ENCODE data around the gene JPT1. TPM values are rescaled to one million over a fixed set of nuclear protein-coding genes. Genes with fewer than 3 reads are reported as not detected.
"Not testable (repeated sequence)": the region's sequence is repeated elsewhere in the genome, so short reads cannot be mapped to it uniquely, and the experiment has no call there.

The JPT1 gene
- total RNA-seq, 1 donor from 2014 or later = 236 TPM

DNA sequence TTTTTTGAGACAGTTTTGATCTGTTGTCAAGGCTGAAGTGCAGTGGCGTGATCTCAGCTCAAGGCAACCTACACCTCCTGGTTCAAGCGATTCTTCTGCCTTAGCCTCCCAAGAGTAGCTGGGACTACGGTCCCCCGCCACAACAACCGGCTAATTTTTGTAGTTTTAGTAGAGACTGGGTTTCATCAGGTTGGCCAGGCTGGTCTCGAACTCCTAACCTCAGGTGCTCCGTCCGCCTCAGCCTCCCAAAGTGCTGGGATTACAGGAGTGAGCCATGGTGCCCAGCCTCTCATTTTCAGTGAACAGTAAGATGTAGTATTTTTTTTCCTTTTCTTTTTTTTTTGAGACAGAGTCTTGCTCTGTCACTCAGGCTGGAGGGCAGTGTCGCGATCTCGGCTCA, 20.7 kb upstream of the JPT1 start:
- no peak overlapping the region for H3K4me3 Mint-ChIP-seq
- TF ChIP-seq, protein P1, sequence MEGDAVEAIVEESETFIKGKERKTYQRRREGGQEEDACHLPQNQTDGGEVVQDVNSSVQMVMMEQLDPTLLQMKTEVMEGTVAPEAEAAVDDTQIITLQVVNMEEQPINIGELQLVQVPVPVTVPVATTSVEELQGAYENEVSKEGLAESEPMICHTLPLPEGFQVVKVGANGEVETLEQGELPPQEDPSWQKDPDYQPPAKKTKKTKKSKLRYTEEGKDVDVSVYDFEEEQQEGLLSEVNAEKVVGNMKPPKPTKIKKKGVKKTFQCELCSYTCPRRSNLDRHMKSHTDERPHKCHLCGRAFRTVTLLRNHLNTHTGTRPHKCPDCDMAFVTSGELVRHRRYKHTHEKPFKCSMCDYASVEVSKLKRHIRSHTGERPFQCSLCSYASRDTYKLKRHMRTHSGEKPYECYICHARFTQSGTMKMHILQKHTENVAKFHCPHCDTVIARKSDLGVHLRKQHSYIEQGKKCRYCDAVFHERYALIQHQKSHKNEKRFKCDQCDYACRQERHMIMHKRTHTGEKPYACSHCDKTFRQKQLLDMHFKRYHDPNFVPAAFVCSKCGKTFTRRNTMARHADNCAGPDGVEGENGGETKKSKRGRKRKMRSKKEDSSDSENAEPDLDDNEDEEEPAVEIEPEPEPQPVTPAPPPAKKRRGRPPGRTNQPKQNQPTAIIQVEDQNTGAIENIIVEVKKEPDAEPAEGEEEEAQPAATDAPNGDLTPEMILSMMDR (IDR thresholded peaks at IDR 0.05) = no peak
- TF ChIP-seq EZH2 (IDR thresholded peaks at IDR 0.05) (no peak), EZH2phosphoT487 (IDR thresholded peaks at IDR 0.05) (no peak)
- no peak overlapping the region for H3K9ac ChIP-seq
- H3K9me3 Mint-ChIP-seq = no peaks in the 10 kb centered on the region
- no peaks in the 10 kb centered on the region for H3K27me3 Mint-ChIP-seq (ENCODE audit: insufficient read depth, low read depth)
- peaks cover 69% of the 10 kb centered on the region for H3F3A ChIP-seq (ENCODE audit: low read depth)
- no peak overlapping the region for H3K27ac Mint-ChIP-seq
- DNase-seq (ENCODE audit: low spot score) = no peak
- no peak overlapping the region for H3K4me2 ChIP-seq
- peaks cover 24% of the 10 kb centered on the region for H3K36me3 ChIP-seq
- peaks cover 100% of the 10 kb centered on the region for H3K79me2 ChIP-seq (ENCODE audit: low read depth)
- H3K36me3 Mint-ChIP-seq = peaks cover 25% of the 10 kb centered on the region
- no peak overlapping the region for H3K4me3 ChIP-seq
- H4K20me1 ChIP-seq (ENCODE audit: low read depth) = peaks cover 99% of the 10 kb centered on the region
- H3K4me1 Mint-ChIP-seq = peaks cover 3% of the 10 kb centered on the region
- H3K27me3 ChIP-seq = no peaks in the 10 kb centered on the region
- H3K27ac ChIP-seq = peak overlapping the region; percentile 58
- H2AFZ ChIP-seq (replicated peaks) = no peak overlapping the region
- H3K9me3 ChIP-seq (ENCODE audit: low read depth) = no peaks in the 10 kb centered on the region
- no peaks in the 10 kb centered on the region for H3K4me1 ChIP-seq

DNA sequence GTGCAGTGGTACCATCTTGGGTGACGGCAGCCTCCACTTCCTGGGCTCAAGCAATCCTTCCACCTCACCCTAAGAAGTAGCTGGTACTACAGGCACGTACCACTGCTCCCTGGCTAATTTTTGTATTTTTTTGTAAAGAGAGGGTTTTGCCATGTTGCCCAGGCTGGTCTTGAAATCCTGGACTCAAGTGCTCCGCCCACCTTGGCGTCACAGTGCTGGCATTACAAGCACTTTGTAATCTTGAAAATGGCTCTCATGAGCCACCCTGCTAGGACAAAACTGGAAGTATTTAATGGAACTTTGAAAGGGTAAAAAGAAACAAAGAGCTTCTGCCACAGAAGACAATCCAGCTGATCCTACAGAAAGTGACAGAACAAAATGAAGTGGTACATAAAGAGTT, 19.2 kb upstream of the JPT1 start:
- Mint-ChIP-seq H3K27me3 (ENCODE audit: insufficient read depth, low read depth) (no peaks in the 10 kb centered on the region), H3K9me3 (no peaks in the 10 kb centered on the region), H3K36me3 (peaks cover 21% of the 10 kb centered on the region), H3K4me3 (no peak overlapping the region), H3K27ac (no peak overlapping the region), H3K4me1 (no peaks in the 10 kb centered on the region)
- no peak for DNase-seq (ENCODE audit: low spot score)
- H3K27me3 ChIP-seq = no peaks in the 10 kb centered on the region
- TF ChIP-seq EZH2phosphoT487 (IDR thresholded peaks at IDR 0.05) (no peak), EZH2 (IDR thresholded peaks at IDR 0.05) (no peak)
- TF ChIP-seq, protein P1 (IDR thresholded peaks at IDR 0.05) = no peak
- H3K79me2 ChIP-seq (ENCODE audit: low read depth) = peaks cover 99% of the 10 kb centered on the region
- no peak overlapping the region for H3K4me3 ChIP-seq
- no peak overlapping the region for H3K27ac ChIP-seq
- peaks cover 74% of the 10 kb centered on the region for H3F3A ChIP-seq (ENCODE audit: low read depth)
- H3K36me3 ChIP-seq = peaks cover 15% of the 10 kb centered on the region
- H3K9me3 ChIP-seq (ENCODE audit: low read depth) = no peaks in the 10 kb centered on the region
- no peak overlapping the region for H3K4me2 ChIP-seq
- no peaks in the 10 kb centered on the region for H3K4me1 ChIP-seq
- no peak overlapping the region for H3K9ac ChIP-seq
- peaks cover 99% of the 10 kb centered on the region for H4K20me1 ChIP-seq (ENCODE audit: low read depth)
- no peak overlapping the region for H2AFZ ChIP-seq (replicated peaks)

DNA sequence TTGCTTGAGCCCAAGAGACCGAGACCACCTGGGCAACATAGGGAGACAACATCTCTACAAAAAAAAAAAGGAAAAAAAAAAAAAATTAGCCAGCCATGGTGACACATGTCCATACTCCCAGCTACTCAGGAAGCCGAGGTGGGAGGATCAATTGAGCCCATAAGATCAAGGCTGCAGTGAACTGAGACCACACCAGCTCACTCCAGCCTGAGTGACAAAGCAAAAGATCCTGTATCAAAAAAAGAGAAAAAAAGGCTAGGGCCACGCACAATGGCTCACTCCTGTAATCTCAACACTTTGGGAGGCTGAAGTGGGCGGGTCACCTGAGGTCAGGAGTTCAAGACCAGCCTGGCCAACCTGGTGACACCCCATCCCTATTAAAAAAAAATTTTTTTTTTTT, 14.7 kb upstream of the JPT1 start:
- peaks cover 9% of the 10 kb centered on the region for H3K36me3 ChIP-seq
- no peak overlapping the region for H3K4me3 Mint-ChIP-seq
- no peaks in the 10 kb centered on the region for H3K4me1 ChIP-seq
- no peaks in the 10 kb centered on the region for H3K4me1 Mint-ChIP-seq
- H3K79me2 ChIP-seq (ENCODE audit: low read depth) = peaks cover 65% of the 10 kb centered on the region
- no peaks in the 10 kb centered on the region for H3K9me3 ChIP-seq (ENCODE audit: low read depth)
- TF ChIP-seq, protein P1 (IDR thresholded peaks at IDR 0.05) = no peak
- TF ChIP-seq EZH2phosphoT487 (IDR thresholded peaks at IDR 0.05) = no peak
- no peak for TF ChIP-seq EZH2 (IDR thresholded peaks at IDR 0.05)
- DNase-seq (ENCODE audit: low spot score) = no peak
- H3K27me3 ChIP-seq = no peaks in the 10 kb centered on the region
- peaks cover 68% of the 10 kb centered on the region for H4K20me1 ChIP-seq (ENCODE audit: low read depth)
- no peak overlapping the region for H3K27ac Mint-ChIP-seq
- H3K9me3 Mint-ChIP-seq = no peaks in the 10 kb centered on the region
- peaks cover 30% of the 10 kb centered on the region for H3K36me3 Mint-ChIP-seq
- no peak overlapping the region for H3K9ac ChIP-seq
- H3F3A ChIP-seq (ENCODE audit: low read depth) = peaks cover 70% of the 10 kb centered on the region
- H3K4me3 ChIP-seq = no peak overlapping the region
- no peak overlapping the region for H3K27ac ChIP-seq
- no peak overlapping the region for H3K4me2 ChIP-seq
- H2AFZ ChIP-seq (replicated peaks) = no peak overlapping the region
- no peaks in the 10 kb centered on the region for H3K27me3 Mint-ChIP-seq (ENCODE audit: insufficient read depth, low read depth)

- not testable (repeated sequence) for H3K27me3 ChIP-seq; H3K27me3 Mint-ChIP-seq (ENCODE audit: insufficient read depth, low read depth); H3K4me3 ChIP-seq; H2AFZ ChIP-seq (replicated peaks); H3K9ac ChIP-seq; H3K4me1 ChIP-seq; DNase-seq (ENCODE audit: low spot score); H3K4me3 Mint-ChIP-seq; H3K9me3 ChIP-seq (ENCODE audit: low read depth); H3K4me2 ChIP-seq; H3K27ac ChIP-seq; H3K36me3 ChIP-seq; H3K27ac Mint-ChIP-seq; H3K4me1 Mint-ChIP-seq; H3K9me3 Mint-ChIP-seq
- H3K79me2 ChIP-seq (ENCODE audit: low read depth) = peaks cover 21% of the 10 kb centered on the region
- H4K20me1 ChIP-seq (ENCODE audit: low read depth) = peaks cover 28% of the 10 kb centered on the region
- H3K36me3 Mint-ChIP-seq = peaks cover 20% of the 10 kb centered on the region
- H3F3A ChIP-seq (ENCODE audit: low read depth) = peaks cover 56% of the 10 kb centered on the region
Measured at GRCh38 chr17:75164606-75165005, 10.3 kb upstream of the JPT1 start.
